Thymus (tissue), 11 donors: ENCODE data around the gene ADIRF. TPM values are rescaled to one million over a fixed set of nuclear protein-coding genes. Genes with fewer than 3 reads are reported as not detected.

Experiments used
- DNase-seq, 9 donors: peaks; one replicate each; pipeline ENCODE4 v3.0.0-alpha.2; 2013; ENCODE audit warnings: low spot score in 9 of 9, low read depth in 6 of 9, missing footprints in 1 of 9
- H3K27ac ChIP-seq, 2 donors: one replicate each; pipeline ENCODE4 v1.5.1; 2013; ENCODE audit warnings: control low read depth in 1 of 2, low read depth in 1 of 2, low read length in 1 of 2, mild to moderate bottlenecking in 1 of 2, moderate library complexity in 1 of 2
- H3K27me3 ChIP-seq, 2 donors: one replicate each; pipeline ENCODE4 v1.5.1; 2013; ENCODE audit warnings: low read length in 1 of 2; ENCODE audit not compliant: control insufficient read depth in 2 of 2, insufficient read depth in 1 of 2
- H3K36me3 ChIP-seq, 2 donors: one replicate each; pipeline ENCODE4 v1.5.1; 2013; ENCODE audit warnings: low read length in 1 of 2, mild to moderate bottlenecking in 1 of 2, moderate library complexity in 1 of 2; ENCODE audit not compliant: control insufficient read depth in 2 of 2, insufficient read depth in 2 of 2
- H3K4me1 ChIP-seq, 2 donors: one replicate each; pipeline ENCODE4 v1.5.1; 2013; ENCODE audit warnings: low read length in 2 of 2; ENCODE audit not compliant: control insufficient read depth in 2 of 2, insufficient read depth in 2 of 2
- H3K4me3 ChIP-seq, 2 donors: one replicate each; pipeline ENCODE4 v1.5.1; 2013; ENCODE audit warnings: low read length in 2 of 2, control low read depth in 1 of 2, mild to moderate bottlenecking in 1 of 2
- H3K9me3 ChIP-seq, 2 donors: one replicate each; pipeline ENCODE4 v1.5.1; 2013; ENCODE audit warnings: low read length in 1 of 2, mild to moderate bottlenecking in 1 of 2; ENCODE audit not compliant: control insufficient read depth in 2 of 2, insufficient read depth in 1 of 2
- WGBS: extraction: QIAGEN DNeasy Blood & Tissue Kit; methylation state at CpG from one replicate; pipeline ENCODE4 v1.1.7; 2013; 5-methylcytosine and 5-hydroxymethylcytosine counted together
- polyA plus RNA-seq: library from polyadenylated mRNA; stranded (reverse); fragments of 200-250 nt; gene quantifications from one replicate; pipeline ENCODE4 v1.2.3, GENCODE V29; 2013
- total RNA-seq: library from RNA; stranded (reverse); fragments of 120-200 nt; gene quantifications from one replicate; pipeline ENCODE4 v1.2.4, GENCODE V29; 2013
- donor health status: healthy.

The ADIRF gene
- total and polyA plus RNA-seq, 2 donors = 23.8 to 196 TPM

- H3K9me3 ChIP-seq = no peaks in the 10 kb centered on the region
- no peak overlapping the region for H3K4me3 ChIP-seq
- WGBS = 98% methylated on average over 12 of the region's 12 CpGs
- H3K27ac ChIP-seq = no peak overlapping the region
- H3K27me3 ChIP-seq = peaks cover 10 to 21% of the 10 kb centered on the region in 2 donors
- H3K36me3 ChIP-seq = no peaks in the 10 kb centered on the region
- peaks cover 0 to 24% of the 10 kb centered on the region in 2 donors for H3K4me1 ChIP-seq
- no peak for DNase-seq
Measured at GRCh38 chr10:86963341-86963919, 4.9 kb upstream of the ADIRF start.

GRCh38 chr10:86964061-86964846 is 4.0 kb upstream of the ADIRF start:
- no peaks in the 10 kb centered on the region for H3K36me3 ChIP-seq

GRCh38 chr10:86964847-86965190 is 3.5 kb upstream of the ADIRF start:
- Histone ChIP-seq H3K36me3 (no peaks in the 10 kb centered on the region), H3K27ac (no peak overlapping the region), H3K9me3 (no peaks in the 10 kb centered on the region), H3K4me3 (no peak overlapping the region), H3K27me3 (peaks cover 23 to 33% of the 10 kb centered on the region in 2 donors), H3K4me1 (peaks cover 0 to 32% of the 10 kb centered on the region in 2 donors)
- WGBS = 92% methylated on average over 2 of the region's 2 CpGs
- no peak for DNase-seq

More at GRCh38 chr10:86964061-86964846, 4.0 kb upstream of the ADIRF start:
- Histone ChIP-seq H3K9me3 (no peaks in the 10 kb centered on the region), H3K4me1 (peaks cover 0 to 30% of the 10 kb centered on the region in 2 donors), H3K4me3 (no peak overlapping the region), H3K27me3 (peaks cover 17 to 27% of the 10 kb centered on the region in 2 donors), H3K27ac (no peak overlapping the region)
- DNase-seq = no peak
- 92% methylated on average over 13 of the region's 13 CpGs for WGBS

GRCh38 chr10:86965986-86966654 is 2.2 kb upstream of the ADIRF start:
- Histone ChIP-seq H3K9me3 (no peaks in the 10 kb centered on the region), H3K36me3 (no peaks in the 10 kb centered on the region), H3K4me3 (no peak overlapping the region), H3K27me3 (peaks cover 28 to 46% of the 10 kb centered on the region in 2 donors), H3K4me1 (peaks cover 6 to 41% of the 10 kb centered on the region in 2 donors), H3K27ac (no peak overlapping the region)
- DNase-seq = no peak
- 44% methylated on average over 11 of the region's 11 CpGs for WGBS

- peaks cover 6 to 50% of the 10 kb centered on the region in 2 donors for H3K4me1 ChIP-seq
- peaks cover 31 to 59% of the 10 kb centered on the region in 2 donors for H3K27me3 ChIP-seq
- no peaks in the 10 kb centered on the region for H3K9me3 ChIP-seq
- no peak overlapping the region for H3K27ac ChIP-seq
- 90% methylated on average over 7 of the region's 7 CpGs for WGBS
- no peak overlapping the region for H3K4me3 ChIP-seq
- DNase-seq = no peak
- no peaks in the 10 kb centered on the region for H3K36me3 ChIP-seq
Measured at GRCh38 chr10:86967481-86967941, 771 bp upstream of the ADIRF start.

- DNase-seq = no peak
- peaks cover 31 to 63% of the 10 kb centered on the region in 2 donors for H3K27me3 ChIP-seq
- no peaks in the 10 kb centered on the region for H3K36me3 ChIP-seq
- H3K27ac ChIP-seq = no peak overlapping the region
- WGBS = 60% methylated on average over 9 of the region's 9 CpGs
- no peak overlapping the region for H3K4me3 ChIP-seq
- peaks cover 6 to 50% of the 10 kb centered on the region in 2 donors for H3K4me1 ChIP-seq
- H3K9me3 ChIP-seq = no peaks in the 10 kb centered on the region
Measured at GRCh38 chr10:86968994-86969355, 693 bp downstream of the ADIRF start.

GRCh38 chr10:86969421-86970041 is 1.2 kb downstream of the ADIRF start:
- no peak for DNase-seq
- peaks cover 31 to 63% of the 10 kb centered on the region in 2 donors for H3K27me3 ChIP-seq
- H3K4me1 ChIP-seq = peaks cover 6 to 50% of the 10 kb centered on the region in 2 donors
- no peaks in the 10 kb centered on the region for H3K9me3 ChIP-seq
- no peak overlapping the region for H3K4me3 ChIP-seq
- peak overlapping the region in 1 of 2 donors; percentile 56 for H3K27ac ChIP-seq
- no peaks in the 10 kb centered on the region for H3K36me3 ChIP-seq
- WGBS = 90% methylated on average over 8 of the region's 8 CpGs

- Histone ChIP-seq H3K9me3 (no peaks in the 10 kb centered on the region), H3K27ac (peak overlapping the region; percentile 53 to 85), H3K36me3 (no peaks in the 10 kb centered on the region), H3K4me1 (peaks cover 6 to 50% of the 10 kb centered on the region in 2 donors), H3K27me3 (peaks cover 31 to 63% of the 10 kb centered on the region in 2 donors), H3K4me3 (peak overlapping the region; percentile 69 to 70)
- no peak for DNase-seq
- 60% methylated on average over 30 of the region's 30 CpGs for WGBS
Measured at GRCh38 chr10:86970162-86970981, 2.1 kb downstream of the ADIRF start.
